Measurements from ENCODE around the gene CLHC1.

Gene CLHC1

DNA sequence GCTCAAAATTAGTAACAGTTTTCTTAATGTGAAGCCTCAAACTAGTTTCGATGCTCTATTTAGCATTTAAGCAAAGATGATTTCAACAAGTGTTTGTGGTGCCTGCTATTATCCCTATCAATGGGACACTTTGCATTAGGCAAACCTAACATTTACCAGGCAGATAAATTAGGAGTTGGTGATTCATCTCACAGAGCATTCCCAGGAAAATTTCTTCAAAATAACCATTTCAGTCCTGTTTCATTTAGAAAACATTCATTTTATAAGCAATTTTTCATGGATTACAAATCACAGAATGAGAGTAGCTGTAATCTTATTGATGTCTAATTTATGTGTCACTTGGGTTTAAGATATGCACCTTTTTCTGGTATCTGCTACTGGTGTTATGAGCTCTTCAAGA lies 62.7 kb downstream of the CLHC1 start:
- DNase-seq (ENCODE audit: low read depth): no peak

DNA sequence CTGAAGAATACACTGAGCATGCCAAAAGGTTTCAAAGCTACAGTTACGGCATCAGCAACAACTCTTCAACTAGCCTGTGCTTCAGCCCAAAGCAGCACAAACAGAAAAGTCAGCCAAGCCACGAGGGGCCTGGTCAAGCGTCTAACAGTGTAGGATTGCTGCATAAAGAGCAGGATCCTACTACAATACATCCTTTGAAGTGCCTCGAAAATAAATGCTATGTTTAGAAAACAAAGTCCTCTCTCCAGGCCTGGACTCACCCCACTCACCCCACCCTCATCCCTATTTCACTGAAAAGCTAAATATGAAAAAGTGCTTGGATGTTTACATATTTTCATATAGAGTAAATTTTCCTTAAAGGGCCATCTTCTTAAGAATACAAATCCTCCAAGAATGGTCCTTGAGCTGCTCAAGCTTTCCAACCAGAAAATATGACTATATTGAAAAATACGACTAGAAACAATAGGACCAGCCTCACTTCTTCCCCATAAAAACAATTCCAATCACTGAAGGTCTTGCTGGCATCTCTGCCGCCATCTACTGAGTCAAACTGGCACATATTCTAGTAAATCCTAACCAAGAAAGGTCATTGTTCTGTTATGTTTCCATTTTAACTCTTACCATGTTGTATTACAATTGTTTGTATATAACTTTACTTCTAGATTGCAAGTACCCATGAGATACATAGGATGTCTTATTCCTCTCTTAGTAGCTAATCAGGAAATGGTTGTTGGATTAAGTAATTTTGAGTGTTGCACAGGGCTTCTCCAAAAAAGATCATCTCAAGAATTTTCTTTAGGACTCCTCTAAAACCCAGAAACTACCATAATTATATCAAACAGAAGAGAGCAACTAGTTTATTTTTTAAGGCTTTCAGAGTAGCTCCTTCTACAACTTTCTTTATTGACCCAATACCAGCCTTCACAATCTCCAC lies 63.6 kb downstream of the CLHC1 start:
- no peak for DNase-seq (ENCODE audit: low read depth)

DNA sequence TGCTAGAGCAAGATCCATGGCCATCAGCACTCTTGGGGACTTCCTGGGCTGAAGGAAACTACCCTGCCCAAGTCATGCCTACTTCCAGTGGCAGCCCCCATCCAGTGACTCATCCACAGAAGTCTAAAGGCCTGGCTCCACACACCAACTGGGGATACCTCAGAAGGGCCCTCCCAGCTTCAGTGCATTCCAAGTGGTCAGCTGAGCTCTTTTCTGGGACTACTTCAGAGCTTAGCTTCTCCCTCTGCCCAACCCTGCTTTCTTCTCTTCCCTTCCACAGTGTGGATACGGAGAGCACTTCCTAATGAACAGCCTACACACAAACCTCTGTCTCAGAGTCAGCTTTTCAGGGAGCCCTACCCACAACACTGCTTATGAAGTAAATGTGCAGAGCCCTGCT lies 66.5 kb downstream of the CLHC1 start:
- DNase-seq (ENCODE audit: low read depth): no peak

DNA sequence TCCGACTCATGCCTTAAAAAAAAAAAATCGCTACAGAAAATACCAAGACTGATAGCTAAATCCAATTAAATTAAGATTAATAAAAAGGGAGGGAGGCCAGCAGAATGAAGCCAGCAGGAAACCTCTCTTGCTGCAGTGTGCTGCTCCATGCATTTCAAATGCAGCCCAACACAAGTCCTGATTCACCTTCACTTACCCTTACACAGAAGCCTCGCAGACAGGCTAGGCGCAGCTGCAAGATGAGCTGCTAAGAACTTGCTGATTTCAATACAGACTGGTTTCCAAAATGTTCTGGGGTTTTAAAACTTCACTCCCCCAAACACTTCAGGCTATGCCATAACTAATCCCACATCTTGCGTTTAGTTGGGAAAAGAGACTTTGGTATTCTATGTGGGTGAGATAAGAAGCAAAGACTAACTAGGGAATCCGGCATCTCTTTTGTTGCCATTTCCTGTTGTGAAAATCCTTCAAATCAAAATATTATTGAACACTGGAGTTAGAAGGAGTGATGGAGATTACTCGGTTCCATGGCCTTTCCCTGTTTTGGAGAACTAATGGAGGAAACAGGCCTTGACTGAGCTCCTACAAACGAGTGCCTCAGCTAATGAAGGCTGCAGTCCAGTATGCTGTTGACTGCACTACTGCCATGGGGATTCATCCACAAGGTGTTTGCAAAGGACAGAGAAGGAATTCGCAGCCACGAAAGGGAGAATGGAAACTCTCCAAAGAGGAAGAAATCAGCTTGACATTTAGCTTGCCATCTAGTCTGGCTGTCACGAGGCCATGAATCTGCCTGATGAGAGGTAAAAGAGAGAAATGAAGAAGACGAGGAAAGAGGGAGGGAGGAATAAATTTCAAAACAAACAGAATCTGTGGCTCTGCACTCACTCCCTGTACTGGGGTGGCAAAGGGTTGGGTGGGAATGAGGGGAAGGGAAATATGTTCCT lies 67.3 kb downstream of the CLHC1 start:
- DNase-seq (ENCODE audit: low read depth): no peak

DNA sequence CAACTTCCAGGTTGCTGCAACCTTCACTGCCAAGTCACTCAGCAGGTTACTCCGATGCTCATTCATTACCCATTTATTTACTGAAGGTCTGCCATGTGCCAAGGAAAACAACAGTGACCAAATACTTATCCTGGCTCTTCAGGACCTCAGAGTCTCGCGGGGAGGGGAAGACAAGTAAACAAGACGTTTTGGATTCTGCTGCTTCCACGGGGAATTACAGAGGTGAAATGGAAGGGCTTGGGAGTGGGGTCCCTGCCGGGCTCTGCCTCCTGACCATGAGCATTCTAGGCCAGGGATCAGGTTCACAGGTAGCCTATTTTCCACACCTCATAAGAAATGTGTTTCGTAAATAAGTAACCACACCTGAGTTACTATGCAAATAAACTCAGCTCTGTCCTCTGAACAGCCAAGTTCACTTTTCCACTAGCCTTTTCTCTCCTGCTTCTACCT lies 68.1 kb downstream of the CLHC1 start:
- no peak for DNase-seq (ENCODE audit: low read depth)

DNA sequence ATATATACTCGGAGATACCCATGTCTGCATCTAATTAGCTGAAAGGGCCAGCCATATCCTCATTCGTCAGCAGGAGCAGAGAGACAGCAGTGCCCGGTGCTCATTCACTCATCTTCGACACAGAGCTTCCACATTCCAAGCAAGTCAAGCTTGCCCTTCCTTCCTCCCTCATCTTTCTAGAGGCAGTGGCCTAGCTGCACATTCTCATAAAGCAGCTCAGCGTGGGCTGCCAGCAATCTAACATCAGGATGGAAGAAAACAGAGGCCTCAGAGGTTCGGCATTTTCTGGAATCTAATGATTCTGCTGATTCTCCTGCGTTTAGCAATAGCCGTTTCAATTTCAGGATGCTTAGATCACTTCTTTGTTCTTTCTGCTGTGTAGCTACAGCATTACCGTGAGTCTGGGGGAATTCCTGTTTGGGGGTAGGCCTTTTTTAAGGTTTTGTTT lies 68.8 kb downstream of the CLHC1 start:
- no peak for DNase-seq (ENCODE audit: low read depth)

DNA sequence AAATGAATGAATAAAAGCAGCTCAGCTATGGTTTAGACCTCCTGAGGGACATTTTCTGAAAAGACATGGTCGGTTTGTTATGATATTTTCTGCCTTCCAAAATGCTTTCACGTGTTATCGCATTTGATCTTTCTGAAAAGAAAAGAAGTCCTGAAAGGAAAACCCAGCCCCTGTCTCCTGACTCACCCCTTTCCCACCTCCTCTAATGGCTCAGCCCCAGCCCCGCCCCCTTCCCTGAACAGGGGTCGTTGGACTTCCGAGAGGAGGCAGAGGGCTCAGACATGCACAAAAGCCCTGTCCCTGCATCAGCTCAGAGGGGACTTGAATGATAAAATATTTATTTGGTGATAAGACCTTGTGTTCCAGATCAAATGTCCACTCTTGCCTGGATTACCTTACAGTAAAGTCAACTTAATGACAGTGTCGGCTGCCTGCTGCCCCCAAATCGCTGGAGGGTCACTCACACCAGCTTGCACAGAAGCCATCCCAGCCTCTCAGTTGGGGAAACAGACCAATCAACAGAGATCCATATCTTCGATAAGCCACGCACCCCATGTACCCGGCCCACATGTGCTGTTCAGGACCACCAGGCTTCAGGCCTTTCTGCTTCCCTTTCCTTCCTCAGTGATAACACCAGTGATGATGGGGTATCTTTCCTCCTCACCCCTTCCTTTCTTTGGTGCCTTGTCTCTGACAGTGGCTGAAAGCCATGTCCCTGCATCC lies 69.6 kb downstream of the CLHC1 start:
- DNase-seq (ENCODE audit: low read depth): no peak

DNA sequence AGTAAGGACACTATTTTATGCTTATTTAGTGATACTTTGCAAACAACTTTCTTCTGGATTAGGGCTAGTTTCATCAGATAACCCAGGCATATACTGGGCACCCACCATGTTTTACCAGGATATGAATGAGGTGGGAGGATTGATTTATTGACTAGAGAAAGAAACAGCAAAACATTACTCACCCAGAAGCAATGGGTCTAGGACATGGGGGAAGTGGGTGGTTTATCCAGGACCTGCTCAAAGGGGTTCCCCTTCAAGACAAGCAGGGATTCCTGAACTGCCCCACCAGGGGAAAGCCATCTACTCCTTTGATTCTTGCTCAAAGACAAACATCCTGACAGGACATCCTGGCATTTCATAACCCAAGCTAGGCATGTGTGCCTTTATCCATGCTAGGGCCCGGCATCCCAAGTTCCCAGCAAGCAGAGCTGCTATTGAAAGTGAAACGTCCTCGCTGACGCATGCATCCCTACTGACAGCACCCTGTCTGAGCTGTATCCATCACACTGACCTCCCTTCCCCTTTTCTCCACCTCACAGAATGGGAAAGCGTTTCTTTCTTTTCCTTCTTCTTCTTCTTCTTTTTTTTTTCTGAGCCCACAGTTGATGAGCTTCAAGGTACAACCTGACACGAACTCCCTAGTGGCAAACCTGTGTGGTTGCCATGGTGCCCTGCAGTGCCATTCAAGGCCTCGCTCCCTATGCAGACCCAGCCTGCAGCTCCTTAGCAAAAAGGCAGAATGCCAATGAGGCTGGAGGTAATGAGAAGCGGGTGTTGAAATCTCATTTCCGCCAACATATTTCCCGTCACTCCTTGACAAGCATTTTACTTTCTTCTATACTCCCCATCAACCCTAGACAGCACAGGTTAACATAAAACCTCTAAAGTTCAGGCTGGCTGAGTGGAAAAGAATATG lies 70.5 kb downstream of the CLHC1 start:
- no peak for DNase-seq (ENCODE audit: low read depth)

DNA sequence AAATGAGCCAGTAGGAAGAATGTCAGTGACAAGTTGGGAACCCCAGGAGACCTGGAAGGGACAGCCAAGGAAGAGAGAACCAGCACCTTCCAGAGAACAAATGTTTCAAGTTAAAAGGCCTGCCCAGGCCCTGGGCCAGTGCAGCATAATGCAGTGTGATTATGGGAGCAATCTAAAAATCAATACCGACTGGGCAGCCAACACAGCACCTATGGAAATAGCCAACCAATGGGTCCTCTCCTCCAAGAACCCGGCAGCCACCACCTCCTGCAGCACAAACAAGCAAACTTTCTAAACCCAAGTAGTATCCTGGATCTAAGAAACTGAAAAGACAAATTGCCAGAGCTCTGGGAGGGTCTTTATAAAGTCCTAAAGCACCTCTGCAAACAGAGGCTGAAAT lies 71.7 kb downstream of the CLHC1 start:
- DNase-seq (ENCODE audit: low read depth): no peak

DNA sequence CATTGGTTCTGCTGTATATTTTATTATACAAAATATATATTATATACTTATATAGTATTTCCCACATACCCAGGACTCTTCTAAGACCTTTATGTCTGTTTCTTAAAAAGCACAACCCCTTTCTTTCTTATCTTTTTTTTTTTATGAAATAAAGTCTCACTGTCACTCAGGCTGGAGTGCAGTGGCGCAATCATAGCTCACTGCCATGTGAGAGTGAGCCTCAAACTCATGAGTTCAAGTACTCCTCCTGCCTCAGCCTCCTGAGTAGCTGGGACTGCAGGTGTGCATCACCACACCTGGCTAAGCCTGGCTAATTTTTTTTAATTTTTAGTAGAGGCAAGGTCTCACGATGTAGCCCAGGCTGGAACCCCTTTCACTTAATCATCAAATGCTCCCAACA lies 72.3 kb downstream of the CLHC1 start:
- DNase-seq (ENCODE audit: low read depth): no peak

DNA sequence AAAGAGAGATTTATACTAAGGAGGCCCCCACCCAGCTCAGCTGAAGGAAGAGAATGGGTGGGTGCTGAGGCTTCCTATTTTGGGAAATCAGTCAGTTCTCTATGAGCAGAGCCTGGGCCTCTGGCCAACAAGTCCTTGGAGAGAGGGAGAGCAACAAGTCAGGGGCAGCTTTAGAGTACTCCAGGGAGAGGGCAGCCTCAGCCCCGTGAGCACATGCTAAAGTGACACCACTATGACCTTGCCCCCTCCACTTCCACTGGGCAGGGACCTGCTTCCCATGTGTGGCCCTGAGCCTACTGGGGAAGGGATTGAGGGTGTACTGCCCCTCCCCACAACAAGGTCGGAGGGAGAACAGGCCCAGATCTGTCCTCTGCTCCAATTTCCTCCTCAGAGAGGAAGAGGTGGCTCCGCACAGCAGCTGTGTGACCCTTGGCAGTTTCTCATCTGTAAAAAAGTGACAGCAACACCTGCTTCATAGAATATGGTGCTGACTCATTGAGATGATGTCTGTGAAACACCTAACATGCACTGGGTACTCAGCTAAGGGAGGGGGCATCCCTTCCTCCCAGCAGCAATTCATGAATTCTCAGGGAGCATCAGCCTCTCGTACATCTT lies 72.9 kb downstream of the CLHC1 start:
- DNase-seq (ENCODE audit: low read depth): no peak

DNA sequence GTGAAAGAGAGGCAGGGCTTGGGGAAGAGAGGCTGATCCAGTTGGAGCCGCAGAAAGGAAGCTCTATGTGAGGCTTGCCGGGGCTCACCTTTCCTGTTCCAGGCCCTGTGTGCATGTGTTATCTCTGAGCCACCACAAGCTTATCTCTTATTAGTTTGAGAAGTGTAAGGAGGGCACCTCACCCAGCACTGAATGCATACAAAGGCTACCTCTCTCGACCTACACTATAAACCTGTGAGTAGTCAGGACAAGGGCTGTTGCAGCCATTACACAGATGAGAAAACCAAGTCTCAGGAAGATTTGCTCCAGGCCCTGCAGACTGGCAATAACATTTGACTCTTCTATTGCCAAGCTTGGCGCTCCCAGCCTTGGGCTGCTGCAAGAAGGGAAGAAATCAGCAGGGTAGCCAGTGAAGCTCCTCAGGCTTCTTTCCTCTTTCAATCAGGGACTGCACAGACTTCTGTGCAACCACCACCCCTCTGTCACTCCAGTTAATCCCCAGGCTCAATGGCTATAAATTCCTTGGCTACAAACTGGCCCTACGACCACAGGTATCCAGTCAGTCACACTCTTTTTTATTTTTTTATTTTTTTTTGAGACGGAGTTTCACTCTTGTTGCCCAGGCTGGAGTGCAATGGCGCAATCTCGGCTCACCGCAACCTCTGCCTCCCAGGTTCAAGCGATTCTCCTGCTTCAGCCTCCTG lies 73.8 kb downstream of the CLHC1 start:
- DNase-seq (ENCODE audit: low read depth): no peak

DNA sequence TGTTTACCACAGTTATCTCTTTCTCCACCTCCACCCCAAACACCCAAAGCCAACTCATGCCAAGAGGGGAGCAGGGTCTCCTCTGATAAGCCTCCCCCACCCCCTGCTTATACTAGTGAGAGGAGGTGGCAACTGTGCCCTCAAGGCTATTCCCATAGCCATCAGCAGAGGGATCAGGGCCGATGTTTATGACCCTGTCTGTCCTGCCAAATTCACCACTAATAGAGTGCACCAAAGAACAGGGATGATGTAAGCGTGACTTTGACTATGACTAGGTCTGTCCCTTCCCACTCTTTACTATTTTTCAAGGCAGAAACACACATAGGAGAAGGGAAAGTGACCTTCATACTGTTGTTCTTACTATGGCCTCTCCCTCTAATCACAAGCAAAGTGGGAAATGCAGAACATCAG lies 74.6 kb downstream of the CLHC1 start:
- DNase-seq (ENCODE audit: low read depth): no peak

DNA sequence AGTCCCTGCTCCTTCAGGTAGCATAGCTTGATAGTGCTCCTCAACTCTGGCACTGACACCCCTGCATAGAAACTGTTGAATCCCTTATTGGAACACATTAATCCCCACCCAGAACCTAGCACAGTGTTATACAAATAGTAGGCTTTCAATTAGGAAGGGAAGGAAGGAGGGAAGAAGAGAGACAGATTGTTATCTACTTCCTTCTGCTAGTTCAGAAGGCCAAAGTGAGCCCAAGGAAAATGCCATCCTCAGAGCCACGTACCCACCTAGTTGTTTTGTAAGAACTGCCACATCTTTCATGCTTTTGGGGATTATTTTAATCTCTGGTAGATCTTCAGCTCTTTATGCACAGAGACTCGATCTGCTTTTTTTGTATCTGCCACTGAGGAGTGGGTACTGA lies 75.1 kb downstream of the CLHC1 start:
- DNase-seq (ENCODE audit: low read depth): no peak

DNA sequence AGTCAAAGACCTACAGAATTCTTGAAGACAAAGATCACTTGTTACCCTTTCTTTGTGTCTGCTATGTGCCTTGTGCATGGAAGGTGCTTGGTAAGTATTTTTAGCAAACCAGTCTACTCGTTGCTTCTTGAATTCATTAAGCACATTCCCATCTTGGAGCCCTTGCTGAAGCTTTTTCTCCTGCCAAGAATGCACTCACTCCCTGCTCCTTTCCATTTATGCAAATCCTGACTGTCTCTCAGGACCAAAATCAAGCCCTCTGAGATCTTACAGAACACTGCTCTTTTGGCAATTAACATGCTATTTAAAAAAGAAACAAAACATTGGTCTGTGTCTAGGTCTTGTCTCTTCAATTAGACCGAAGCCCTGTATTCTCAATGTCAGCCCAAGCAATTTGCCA lies 75.8 kb downstream of the CLHC1 start:
- DNase-seq (ENCODE audit: low read depth): no peak

DNA sequence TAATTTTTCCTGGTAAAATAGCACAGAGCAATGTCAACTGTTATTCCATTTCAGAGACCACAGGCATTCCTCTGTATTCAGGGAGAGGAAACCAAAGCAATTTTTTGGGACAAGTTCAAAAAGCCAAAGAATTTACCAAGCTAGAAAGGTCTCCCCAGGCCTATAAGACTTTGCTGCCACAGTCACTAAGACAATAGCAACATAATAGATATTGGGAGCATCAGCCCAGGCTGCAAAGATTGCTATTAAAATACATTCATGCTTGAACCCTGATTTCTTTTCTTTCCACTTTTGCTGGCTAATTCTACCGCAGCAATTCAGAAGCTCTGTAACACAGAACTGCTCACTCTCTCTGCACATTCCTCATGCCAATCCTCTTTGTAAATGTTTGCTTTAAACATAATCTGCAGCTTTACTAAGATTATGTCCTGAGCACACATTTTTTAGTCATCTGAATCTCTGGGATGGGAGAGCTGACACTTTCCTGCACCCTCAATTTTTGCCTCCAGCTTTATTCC lies 76.3 kb downstream of the CLHC1 start:
- no peak for DNase-seq (ENCODE audit: low read depth)

DNA sequence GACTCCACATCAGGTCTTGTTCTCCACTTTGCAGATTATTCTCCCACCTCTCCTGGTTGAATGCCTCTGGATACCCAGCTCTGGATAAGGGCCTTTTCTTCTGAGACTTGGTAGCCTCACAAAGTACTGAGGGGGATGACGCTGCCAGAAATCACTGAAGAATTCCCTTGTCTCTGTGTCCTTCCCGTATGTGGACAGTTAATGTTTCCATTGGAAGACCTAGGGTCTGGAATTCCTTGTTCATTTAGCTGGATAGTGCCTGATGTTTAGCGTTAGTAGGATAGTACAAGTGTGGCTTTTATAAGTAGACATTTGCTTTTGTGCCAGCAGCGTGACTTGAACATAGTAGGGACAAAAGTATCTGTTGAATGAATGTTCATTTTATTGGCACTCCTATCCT lies 76.9 kb downstream of the CLHC1 start:
- no peak for DNase-seq (ENCODE audit: low read depth)

DNA sequence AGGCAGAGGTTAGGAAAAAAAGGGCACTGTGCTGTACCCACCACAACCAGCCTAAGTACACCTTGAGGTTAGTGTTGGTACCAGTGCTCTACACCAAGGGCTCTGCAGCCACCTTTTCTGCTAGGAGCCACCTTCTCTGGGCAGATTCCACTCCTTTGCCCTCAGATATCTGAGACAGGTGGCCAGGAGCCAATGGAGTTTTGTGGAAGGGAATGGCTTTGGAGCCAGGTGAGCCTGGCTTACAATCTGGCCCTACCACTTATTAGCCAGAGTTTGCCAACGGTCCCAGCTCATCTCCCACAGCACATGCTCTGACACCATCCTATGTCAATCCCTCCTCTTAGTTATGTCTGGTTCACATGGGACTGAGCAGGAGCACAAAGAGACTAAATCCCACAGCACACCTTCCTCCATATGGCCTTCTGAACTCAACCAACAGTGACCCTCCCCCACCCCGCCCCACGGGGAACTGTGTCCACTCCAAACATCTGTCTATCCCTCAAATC lies 77.5 kb downstream of the CLHC1 start:
- no peak for DNase-seq (ENCODE audit: low read depth)

DNA sequence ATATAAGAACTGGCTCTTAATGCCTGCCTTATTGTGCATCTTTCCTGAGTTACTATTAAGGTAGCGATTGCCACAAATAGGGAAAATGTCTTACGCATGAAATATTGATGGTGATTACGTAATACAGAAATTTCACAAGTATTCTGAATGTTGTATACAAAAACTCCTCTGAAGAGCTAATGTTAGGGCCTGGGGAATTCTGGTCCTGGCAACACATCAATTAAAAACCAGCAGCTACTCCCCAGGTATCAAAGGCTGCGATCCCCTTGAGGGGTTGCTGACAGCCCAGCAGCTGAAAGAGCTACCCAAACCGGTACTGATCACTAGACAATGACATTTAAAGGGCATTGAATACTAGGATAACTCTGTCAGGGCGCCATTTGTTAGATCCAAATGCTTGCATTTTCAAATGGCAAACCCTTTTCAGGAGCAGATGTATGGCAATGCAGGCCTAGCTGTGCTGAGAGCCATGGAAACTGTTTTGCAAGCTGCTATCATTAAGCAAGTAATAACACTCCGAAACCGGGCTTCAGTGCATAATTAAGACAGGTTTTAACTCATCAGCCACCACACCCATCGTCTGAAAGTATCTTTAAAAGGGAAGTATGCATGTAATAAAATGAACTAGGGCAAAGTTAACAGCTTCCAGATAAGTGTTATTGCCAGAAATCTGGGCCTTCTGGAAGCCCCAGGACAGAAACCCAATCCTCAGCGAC lies 78.4 kb downstream of the CLHC1 start:
- DNase-seq (ENCODE audit: low read depth): no peak

All from stimulated activated CD8-positive, alpha-beta memory T cell treated with anti-CD3 and anti-CD28 coated beads, Interleukin-15, amount 100 ng/mL, for 24 hours (primary cell).